ENCODE data around the gene RAC3.

DNA sequence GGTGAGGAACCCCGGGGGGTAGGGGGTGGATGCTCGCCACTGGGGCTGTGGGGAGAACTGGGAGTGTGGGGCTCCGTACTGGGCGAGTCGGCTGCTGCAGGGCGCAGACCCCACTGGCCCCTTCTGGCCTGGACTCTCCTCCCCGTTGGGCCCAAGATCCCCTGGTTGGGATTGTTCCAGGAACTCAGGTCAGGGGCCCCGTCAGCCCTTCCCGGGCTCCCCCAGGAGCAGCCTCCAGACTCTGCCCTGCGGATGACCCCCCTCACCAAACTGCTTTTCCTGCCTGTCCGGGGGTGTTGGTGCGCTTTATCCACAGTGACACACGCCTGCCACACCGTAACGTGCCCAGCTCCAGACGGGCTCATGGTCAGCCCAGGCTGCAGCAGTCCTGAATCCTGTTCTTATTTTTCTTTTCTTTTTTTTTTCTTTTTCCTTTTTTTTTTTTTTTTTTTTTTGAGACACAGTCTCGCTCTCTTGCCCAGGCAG lies 29.9 kb upstream of the RAC3 start:
- TF ChIP-seq CTCF (IDR thresholded peaks at IDR 0.05) (no peak), POLR2A (IDR thresholded peaks at IDR 0.05) (no peak)
